HG03039 (cell line): ENCODE measurements around the gene PHLDB1.
"Not testable (repeated sequence)": the region's sequence is repeated elsewhere in the genome, so short reads cannot be mapped to it uniquely, and the experiment has no call there.

Experiments
- ATAC-seq: cut with Tn5 transposase; IDR thresholded peaks from one replicate; pipeline ENCODE4 v1.9.1; 2021; ENCODE audit warnings: mild to moderate bottlenecking, moderate library complexity; ENCODE audit not compliant: unreplicated experiment

PHLDB1 gene

DNA sequence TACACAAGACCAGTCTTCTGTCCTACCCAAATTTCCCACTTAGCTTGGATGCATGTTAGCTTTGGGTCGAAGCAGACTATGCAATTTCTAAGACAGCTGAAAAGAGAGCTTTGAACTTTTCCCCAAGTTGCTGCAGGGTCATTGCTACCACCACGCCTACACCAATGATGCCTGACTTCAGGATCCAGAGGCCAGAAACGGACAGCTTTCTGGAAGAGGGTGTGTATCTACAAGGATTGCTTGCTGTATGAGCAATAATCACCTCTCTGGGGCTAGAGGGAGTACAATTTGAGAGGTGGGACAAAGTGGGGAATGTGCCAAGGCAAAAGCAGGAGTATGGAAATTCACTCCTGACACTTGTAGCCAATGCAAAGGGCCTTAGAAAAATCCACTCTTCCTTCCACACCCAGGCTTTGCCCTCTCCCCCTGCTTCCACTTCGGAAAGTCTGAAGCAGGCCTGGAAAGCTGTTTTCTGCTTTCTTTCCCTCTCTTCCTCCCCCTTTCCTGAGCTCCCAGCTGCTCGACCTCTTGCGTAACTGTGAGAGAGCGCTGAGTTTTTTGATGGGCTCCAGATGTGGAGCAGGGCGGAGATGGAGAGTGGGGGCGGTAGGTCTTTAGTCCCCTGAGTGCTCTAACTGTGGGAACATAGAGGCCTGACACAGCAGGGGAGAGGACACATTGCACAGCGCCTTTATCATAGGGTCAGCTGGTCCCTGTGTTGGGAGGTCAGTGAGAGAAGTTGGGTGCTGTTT is 2.1 kb upstream of the PHLDB1 start:
- no peak for ATAC-seq

DNA sequence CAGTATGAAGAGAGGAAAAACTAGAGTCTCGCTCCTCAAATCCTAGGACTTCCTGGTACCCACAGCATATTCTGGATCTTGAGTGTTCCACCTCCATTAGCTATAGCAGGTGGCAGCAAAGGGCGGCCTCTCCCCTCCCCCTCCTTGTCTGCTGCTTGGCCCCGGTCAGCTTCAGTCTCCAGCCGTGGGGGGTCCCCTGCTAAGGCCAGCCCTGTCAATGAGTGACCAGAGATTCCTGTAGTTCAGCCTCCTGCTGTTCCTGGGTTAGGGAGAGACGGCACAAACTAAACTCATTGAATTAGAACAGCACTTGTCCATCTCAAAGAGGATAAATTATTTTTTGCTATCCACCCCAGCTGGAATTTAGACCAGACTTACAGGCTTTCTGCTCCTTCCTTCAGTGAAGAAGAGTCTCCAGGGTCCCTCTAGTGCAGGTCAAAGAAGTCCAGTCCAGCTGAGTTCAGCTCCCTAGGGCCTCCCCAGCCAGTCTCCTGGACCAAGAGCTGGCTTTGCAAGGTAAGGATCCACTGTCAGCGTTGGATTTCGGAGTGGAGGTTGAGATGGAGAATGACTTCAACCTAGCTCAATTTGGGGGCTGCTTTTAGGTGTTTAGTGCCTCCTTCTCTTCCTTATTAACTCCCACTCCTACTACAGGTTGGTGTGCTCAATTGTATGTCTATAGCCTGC is 1.1 kb upstream of the PHLDB1 start:
- ATAC-seq = no peak

DNA sequence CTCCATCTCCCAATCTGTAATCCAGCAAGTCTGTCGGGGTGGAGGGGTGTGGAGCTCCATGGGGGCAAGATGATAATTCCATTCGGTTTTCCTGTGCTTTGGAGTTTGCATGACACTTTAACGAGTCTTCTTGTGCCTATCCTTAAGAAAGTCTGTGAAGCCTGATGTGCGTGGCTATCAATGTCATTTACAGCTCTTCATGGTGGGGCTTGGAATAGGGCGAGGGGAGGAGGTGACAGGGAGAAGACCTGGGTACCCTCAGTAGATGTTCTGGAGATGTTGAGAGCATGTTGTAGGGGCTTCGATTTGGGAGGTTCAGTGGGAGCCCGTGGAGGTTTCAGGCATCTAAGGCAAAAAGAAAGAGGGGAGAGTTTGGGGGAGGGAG is 579 bp upstream of the PHLDB1 start:
- no peak for ATAC-seq

DNA sequence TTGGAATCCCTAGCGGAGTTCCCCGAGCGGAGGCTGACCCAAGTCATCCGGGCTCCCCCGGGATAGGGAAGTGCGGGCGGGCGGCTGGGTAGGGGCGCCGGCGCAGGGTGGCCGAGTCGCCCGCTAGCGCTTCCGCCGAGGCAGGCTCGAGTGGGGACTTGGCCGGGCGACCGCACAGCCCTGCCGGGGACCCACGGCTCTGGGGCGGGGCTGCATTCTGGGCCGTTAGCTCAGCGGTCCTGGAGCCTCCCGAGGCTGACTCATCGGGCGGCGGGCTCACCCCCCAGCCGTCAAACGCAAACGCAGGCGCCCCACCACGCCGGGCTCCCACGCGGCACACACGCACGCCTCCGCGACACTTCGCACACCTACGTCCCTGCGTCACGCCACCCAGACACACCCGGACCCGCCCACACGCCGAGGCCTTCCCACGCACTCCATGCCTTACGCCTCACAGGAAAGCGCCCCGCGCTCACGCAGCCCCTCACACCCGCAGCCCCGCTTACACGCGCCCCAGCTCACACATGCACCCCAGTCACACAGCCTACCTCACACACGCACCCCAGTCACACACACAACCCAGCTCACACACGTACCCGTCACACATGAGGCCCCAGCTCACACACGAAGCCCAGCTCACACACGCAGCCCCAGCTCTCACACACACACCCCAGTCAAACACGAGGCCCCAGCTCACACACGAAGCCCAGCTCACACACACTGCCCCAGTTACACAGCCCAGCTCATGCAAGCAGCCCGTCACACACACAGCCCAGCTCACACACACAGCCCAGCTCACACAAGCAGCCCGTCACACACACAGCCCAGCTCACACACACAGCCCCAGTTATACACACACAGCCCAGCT is 1.2 kb downstream of the PHLDB1 start:
- no peak for ATAC-seq

DNA sequence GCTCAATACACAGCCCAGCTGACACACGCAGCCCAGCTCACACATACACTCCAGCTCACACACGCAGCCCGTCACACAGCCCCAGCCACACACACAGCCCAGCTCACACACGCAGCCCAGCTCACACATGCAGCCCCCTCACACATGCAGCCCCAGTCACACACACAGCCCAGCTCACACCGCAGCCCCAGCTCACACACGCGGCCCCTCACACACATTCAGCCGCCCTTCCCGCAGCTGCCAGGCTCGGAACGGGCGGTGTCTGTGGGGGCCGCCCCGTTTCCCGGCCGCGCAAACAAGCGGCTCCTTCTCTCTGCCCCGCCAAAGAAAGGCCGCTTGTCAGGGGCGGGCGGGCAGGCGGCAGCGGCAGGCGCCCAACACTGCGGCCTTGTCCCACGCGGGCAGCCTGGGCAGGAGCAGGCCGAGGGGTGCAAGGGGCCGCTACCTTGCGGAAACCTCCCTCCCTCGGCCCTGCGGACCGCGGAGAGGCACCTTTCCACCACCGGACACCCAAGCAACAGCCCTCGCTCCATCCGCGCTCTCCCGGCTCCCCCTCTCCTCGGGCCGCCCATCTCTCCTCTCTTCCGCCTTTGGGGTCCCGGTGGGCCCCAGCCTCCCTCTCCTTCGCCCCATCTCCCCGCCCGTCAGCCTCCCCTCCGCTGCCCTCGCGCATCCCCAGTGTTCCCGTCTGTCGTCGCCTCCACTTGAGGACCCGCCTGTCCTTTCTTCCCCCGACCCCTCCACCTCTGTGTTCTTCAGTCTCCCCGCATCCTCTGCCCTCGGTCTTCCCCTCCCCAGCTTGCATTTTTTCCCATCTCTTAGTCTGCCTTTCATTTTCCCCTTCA is 2.2 kb downstream of the PHLDB1 start:
- no peak for ATAC-seq

DNA sequence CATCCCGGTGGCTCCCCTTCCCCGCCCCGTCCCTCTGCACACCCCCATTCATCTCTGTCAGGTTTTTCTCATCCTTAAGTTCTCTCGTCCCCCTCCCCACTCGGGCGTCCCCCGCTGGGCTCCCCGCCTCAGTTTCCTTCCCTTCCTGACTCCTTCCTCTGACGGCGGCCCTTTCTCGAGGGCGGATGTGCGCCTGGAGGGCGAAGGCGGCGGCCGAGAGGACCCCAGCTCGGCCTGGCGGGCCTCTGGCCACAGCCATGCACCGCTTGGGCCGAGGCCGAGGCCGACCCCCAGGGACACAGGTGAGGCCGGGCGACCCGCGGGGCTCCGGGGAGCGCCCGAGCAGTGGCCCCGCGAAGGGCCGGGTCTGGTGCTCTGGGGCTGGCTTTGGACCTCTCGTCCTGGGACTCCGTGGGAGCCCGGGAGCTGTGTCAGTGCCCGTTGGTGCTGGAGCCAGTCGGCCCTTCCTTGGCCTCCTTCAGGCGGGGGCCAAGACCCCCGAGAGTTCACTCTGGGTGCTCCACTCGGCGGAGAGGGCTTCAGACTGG is 2.9 kb downstream of the PHLDB1 start:
- ATAC-seq = no peak

DNA sequence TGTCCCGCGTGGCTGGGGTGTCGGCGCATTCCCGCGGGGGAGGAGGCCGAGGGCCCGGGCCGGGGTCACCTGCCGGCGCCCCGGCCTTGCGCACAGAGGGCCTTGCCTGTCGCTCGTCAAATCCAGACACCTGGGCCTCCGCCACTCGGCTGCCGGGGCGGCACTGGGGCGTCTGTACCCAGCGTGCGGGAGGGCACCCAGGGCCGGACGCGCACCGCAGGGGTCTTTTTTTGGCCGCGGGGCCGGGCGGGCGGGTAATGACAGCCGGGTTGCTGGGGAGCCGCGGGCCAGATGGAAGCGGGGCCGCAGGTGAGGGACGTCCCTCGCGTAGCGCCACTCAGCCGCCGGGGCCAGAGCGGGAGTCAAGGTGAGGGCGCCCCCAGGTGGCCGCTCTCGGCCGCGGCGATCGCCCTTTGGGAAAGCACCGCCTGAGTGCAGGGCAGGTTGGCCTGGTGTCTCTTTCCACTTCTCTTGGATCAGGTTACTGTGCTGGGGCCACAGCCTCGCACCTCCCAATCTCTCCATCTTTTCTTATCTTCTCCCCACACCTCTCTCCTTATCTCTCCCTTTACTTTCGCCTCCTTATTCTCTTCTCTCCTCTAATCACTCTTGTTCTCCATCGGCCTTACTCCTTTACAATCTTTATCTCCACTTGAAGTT is 3.5 kb downstream of the PHLDB1 start:
- ATAC-seq = peak; percentile 43

DNA sequence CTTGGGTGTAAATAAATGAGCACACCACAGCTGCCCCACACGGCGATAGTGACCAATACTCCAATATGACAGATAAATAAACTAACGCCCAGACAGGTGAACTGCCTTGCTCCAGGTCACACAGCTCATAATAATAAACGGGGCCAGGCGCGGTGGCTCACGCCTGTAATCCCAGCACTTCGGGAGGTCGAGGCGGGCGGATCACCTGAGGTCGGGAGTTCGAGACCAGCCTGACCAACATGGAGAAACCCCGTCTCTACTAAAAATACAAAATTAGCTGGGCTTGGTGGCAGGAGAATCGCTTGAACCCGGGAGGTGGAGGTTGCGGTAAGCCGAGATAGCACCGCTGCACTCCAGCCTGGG is 4.0 kb downstream of the PHLDB1 start:
- not testable (repeated sequence) for ATAC-seq

DNA sequence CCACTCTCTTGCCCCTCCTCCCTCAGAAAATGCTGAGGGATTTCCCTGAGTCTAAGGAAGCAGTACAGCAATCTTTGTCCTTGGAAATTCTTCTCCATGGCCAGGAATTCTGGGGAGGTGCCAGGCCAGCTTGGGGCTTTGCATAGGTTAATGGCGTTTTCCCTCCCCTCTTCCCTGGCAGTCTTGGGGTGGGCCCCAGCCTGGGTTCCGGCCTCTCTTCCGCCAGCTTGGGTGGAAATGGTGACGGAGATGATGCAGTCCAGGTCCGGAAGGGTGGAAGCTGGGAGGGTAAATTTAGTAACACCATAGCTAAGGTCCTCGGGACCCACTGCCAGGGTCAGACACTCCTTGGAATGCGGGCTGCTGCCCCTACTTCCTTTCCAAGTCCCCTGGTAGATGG is 5.0 kb downstream of the PHLDB1 start:
- ATAC-seq = no peak

DNA sequence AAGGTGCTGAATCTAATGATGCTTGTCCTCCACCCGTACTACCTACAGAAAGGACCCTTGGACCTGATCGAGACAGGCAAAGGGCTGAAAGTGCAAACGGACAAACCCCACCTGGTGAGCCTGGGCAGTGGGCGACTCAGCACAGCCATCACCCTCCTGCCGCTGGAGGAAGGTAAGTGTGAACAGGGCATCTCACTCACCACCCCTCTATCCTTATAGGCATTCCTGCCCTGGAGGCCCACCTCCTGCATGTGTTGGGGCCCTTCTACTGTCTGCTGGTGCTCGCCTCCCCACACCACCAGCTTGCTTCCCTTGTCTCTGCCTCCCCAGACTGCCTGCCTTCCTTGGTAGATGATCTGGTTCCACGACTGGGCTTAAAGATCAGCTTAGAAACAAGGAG is 7.1 kb downstream of the PHLDB1 start:
- no peak for ATAC-seq

DNA sequence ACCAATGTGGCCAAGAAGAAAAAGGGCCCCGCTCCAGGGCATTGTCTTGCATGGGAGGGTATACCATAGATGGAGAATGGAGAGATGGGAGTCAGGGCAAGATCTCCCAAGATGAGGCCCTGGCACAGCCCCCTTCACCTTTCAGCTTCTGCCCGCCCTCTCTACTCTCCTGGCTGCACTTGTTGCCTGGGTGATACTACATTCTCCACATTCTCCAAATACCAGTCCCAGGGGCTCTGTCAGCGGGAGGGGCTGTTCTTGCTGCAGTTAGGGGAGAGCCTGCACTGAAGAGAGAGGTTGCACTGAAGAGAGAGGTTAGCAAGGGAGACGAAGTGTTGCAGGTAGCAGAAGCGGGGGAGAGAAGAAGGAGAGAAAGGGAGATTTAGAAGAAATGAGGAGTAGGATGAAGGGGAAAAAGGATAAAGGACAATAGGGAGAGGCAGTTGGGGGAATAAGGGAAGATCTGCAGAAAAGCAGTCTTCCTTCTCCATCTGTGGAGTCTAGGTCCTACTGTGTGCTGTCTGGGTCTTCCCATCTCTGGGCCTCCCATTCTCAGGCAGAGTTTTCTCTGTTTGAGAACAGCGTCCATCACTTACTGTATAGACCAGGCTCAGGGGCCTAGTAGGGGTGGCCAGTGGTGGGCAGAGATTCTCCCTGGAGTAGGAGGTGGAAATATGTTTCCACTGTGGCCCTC is 8.0 kb downstream of the PHLDB1 start:
- ATAC-seq = no peak

DNA sequence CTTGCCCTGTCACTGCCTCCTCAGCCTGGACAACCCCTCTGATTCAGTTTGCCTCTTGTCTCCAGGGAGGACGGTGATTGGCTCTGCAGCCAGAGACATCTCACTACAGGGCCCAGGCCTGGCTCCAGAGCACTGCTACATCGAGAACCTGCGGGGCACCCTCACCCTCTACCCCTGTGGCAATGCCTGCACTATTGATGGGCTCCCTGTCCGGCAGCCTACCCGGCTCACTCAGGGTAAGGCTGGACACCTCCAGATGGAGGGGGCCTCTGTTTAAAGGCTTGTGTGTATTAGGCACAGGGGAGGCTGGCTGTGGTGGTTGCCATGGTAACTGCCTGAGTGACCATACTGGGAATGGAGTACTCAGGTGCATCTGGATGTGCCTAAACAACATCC is 8.6 kb downstream of the PHLDB1 start:
- no peak for ATAC-seq

DNA sequence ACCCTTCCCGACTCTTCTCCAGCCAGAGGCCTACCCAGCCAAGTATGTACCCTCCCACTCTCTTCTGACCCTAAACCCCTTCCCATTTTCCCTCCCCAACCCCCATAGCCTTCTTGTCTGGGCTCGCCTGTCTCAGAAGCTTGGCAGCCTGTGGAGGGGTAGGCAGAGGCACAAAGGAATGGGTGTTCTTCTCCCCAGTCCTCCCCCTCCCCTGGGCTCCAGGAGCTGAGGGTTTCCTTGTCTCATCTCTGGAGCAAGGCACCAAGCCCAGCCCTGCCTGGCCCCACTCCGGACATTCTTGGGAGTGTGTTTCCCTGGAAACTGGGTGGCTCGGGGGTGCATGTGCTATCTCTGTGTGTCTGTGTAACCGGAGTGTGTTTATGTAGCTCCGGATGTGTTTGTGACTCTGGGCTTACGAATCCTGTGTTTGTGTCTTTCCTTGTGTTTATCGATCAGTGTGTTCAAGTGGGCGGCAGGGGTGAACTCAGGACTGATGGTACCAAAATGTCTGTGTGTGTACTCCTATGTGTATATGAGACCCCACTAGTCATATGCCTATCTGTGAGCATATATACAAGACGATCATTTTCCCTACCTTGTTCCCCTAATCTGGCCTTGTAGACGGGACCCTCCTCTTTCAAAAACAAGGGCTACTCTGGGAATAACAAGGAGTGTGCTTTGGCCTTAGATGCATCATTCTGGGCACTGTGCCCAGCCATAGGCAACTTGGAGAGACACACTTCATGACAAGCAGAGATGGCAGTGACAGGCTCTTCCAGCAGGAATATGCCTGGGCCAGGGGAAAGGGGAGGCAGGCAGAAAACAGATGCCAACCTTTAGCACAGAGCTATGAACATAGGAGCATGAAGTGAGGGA is 10.9 kb downstream of the PHLDB1 start:
- no peak for ATAC-seq

DNA sequence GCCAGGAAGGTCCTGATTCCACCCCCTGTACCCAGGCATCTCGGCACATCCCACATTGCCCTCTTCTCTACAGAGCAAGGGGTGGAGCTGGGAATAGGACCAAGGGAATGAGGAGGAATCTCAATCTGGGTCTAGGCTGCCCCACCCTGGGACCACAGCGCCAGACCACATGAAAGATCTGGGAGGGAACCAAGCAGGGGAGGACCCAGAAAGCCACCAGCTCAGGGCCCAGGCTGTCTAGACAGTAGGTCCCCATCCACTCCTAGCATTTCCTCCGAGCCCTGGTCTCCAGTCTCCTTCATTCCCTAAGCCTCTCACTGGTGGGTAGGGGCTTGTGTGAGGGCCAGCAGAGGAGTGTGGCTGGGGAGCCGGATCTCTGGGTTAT is 11.6 kb downstream of the PHLDB1 start:
- ATAC-seq = no peak

DNA sequence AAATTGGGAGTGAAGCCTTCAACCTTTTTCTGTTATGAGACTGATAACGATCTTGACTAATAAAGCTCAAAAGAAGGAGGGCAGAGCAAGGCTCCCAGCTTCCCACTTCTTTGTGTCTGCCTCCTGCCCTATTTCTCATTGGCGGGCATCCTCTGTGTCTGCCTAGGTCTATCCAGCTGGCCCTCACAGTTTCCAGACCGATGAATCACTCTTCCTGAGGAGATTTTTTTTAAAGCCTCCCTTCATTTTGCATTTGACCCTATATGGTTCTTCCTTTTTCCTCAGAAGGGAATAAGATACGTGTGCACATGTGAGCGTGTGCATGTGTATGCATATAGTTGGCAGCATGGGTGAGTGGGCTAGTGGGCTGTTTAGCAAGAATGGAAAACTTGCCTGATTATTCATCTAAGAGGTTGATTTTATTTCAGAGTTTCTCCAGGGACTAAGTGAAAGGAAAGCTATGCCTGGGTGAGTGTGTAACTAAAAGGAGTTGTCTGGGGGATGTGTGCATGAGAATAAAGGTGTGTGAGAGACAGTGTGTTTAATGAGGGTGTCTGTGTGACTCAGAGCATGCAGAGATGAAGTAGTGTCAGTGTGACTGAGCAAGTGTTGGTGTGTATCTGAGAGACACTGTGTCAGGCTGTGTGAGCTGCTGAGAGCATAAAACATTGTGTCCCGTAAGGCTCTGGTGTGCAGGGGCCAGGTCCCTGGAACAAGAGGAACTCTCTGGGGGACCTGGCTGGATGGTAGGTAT is 12.2 kb downstream of the PHLDB1 start:
- ATAC-seq = no peak

DNA sequence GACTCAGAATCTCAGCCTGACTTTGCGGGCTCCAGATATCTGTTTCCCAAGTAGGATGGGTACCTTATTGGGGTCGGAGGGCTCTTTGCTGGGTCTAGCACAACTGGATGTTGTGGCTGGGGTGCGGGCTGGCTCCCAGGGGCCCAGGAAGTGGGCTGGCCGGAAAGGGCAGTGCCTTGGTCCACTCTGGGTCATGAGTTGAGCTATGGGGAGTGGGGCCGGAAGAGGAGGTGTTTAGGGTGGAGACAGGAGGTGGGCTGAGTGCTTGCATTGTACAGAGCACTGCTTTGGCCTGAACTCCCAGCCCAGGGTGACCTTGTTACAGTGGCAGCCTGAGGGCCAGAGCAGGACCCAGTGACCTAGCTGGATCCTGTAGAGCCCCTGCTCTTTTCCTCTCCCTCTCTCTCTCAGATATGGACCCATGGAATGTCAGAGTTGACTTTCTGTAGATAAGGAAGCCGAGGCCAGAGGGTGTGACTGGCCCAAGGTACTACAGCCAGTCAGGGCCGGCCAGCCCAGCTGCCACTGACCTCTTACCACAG is 13.2 kb downstream of the PHLDB1 start:
- no peak for ATAC-seq

DNA sequence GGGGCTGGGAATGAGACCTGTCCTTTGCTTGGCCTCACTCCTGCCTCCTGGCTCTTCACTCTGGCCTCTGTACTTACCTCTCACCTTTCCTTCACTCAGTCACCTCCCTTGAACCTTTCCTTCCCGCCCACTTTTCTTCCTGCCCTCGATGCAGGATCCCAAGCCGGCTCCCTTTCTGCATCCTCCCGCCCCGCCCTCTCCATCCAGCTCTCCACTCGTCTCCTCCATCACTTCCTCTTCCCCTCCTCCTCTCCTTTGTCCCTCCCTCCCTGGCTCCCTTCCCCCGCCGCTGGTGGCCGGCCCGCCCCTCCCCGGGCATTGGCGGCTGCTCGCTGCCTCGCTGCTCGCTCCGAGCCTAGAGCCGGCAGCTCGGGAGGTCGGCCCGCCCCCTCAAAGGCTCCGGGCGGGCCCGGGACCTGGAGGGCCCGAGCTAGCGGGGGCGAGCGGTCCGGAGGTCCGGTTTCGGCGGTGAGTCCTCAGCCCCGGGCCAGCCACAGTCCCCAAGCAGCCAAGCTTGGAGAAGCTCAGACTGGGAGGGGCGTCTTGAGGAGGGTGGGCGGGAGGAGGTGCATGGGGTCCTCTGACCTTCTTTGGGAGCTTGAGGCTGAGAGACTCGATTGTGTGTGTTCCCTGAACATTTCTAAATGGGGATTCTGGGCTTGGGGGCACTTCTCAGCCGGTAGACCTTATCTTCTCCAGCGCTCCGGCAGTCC is 13.8 kb downstream of the PHLDB1 start:
- ATAC-seq = no peak
